ENCODE measurements around the gene PACRG. TPM values are rescaled to one million over a fixed set of nuclear protein-coding genes. Genes with fewer than 3 reads are reported as not detected.

The PACRG gene
- total RNA-seq, 1 donor from 2014 or later = 1.2 TPM

- Mint-ChIP-seq H3K4me1 (ENCODE audit: unreplicated experiment) (no peaks in the 10 kb centered on the region), H3K27me3 (ENCODE audit: unreplicated experiment) (peaks cover 10% of the 10 kb centered on the region), H3K9me3 (ENCODE audit: unreplicated experiment) (peaks cover 4% of the 10 kb centered on the region), H3K27ac (ENCODE audit: unreplicated experiment) (no peak overlapping the region), H3K36me3 (ENCODE audit: unreplicated experiment) (no peaks in the 10 kb centered on the region), H3K4me3 (ENCODE audit: unreplicated experiment) (no peak overlapping the region)
- TF ChIP-seq CTCF (IDR thresholded peaks at IDR 0.05) = no peak
- no peak for DNase-seq (ENCODE audit: extremely low spot score, unreplicated experiment)
Observed at GRCh38 chr6:163128324-163128723, 400.6 kb downstream of the PACRG start.

DNA sequence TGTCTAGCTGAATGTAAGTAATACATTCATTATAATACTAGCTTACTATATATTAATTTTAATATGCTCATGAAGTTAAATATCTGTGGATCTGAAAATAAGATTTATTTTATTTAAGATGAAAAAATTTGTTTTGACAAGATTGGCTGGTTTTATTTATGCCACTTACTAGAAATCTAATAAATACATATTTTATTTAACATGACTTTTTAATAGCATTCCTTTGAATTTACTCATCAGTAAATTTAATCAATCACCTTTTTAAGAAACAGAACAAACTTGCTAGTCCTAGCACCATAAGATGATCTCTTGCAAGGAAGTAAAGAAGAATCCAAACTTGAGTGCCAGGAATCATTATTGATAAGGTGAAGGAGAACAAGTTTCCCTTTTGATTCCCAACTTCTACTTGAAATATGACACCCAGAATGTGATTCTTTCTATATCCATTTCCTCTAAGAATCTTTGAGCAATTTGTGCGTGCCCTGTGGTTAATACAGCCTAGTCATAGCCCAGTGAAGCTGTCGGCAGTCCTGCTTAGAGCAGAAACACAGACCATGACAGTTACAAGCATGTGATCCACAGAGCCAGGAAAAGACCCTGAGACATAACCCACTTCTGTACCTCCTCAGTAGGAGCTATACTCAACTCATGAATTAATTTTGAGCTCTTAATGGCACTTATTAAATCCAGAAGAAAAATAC, 404.4 kb downstream of the PACRG start:
- Mint-ChIP-seq H3K27me3 (ENCODE audit: unreplicated experiment) (peaks cover 21% of the 10 kb centered on the region), H3K9me3 (ENCODE audit: unreplicated experiment) (no peaks in the 10 kb centered on the region), H3K27ac (ENCODE audit: unreplicated experiment) (no peak overlapping the region), H3K4me3 (ENCODE audit: unreplicated experiment) (no peak overlapping the region), H3K4me1 (ENCODE audit: unreplicated experiment) (no peaks in the 10 kb centered on the region), H3K36me3 (ENCODE audit: unreplicated experiment) (no peaks in the 10 kb centered on the region)
- no peak for DNase-seq (ENCODE audit: extremely low spot score, unreplicated experiment)
- no peak for TF ChIP-seq CTCF (IDR thresholded peaks at IDR 0.05)

- no peaks in the 10 kb centered on the region for H3K9me3 Mint-ChIP-seq (ENCODE audit: unreplicated experiment)
- DNase-seq (ENCODE audit: extremely low spot score, unreplicated experiment) = no peak
- H3K27ac Mint-ChIP-seq (ENCODE audit: unreplicated experiment) = no peak overlapping the region
- no peak for TF ChIP-seq CTCF (IDR thresholded peaks at IDR 0.05)
- no peak overlapping the region for H3K4me3 Mint-ChIP-seq (ENCODE audit: unreplicated experiment)
- peaks cover 24% of the 10 kb centered on the region for H3K27me3 Mint-ChIP-seq (ENCODE audit: unreplicated experiment)
- no peaks in the 10 kb centered on the region for H3K4me1 Mint-ChIP-seq (ENCODE audit: unreplicated experiment)
- H3K36me3 Mint-ChIP-seq (ENCODE audit: unreplicated experiment) = no peaks in the 10 kb centered on the region
Observed at GRCh38 chr6:163133017-163133416, 405.2 kb downstream of the PACRG start.

- no peak for TF ChIP-seq CTCF (IDR thresholded peaks at IDR 0.05)
- H3K4me3 Mint-ChIP-seq (ENCODE audit: unreplicated experiment) = no peak overlapping the region
- no peaks in the 10 kb centered on the region for H3K36me3 Mint-ChIP-seq (ENCODE audit: unreplicated experiment)
- H3K9me3 Mint-ChIP-seq (ENCODE audit: unreplicated experiment) = no peaks in the 10 kb centered on the region
- peaks cover 24% of the 10 kb centered on the region for H3K27me3 Mint-ChIP-seq (ENCODE audit: unreplicated experiment)
- no peak for DNase-seq (ENCODE audit: extremely low spot score, unreplicated experiment)
- no peak overlapping the region for H3K27ac Mint-ChIP-seq (ENCODE audit: unreplicated experiment)
- H3K4me1 Mint-ChIP-seq (ENCODE audit: unreplicated experiment) = no peaks in the 10 kb centered on the region
Observed at GRCh38 chr6:163133691-163134090, 405.9 kb downstream of the PACRG start.

DNA sequence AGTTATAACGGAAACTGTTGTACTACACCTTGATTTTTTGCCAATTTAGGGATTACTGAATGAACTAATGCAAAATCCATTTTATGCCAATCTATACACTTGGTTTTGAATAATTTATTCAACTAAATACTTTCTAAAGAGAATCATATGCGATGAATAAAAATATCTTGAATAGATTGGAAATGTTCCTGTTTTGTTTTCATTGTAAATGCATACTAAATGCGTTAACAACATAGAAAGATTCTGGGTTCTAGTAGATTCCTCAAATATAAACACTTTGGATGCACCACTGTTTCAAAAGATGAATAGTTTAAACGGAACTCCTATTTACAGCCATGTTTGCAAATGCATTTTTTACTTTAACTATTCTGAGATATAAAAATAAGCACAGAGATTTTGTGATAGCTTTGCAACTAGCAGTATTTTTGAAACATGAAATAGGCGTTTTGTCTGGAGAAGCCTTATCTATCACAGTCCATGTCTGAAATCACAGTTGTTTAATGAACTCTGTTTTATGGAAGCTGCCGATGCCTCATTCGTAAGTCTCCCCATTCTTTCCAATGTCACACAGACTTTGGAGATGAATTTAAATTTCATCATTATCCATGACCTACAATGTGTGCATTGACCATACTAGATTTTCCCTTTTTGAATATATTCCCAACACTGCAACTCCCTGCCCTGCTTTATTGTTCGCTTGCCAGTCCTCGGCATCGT, 409.1 kb downstream of the PACRG start:
- no peaks in the 10 kb centered on the region for H3K4me1 Mint-ChIP-seq (ENCODE audit: unreplicated experiment)
- no peaks in the 10 kb centered on the region for H3K9me3 Mint-ChIP-seq (ENCODE audit: unreplicated experiment)
- H3K27me3 Mint-ChIP-seq (ENCODE audit: unreplicated experiment) = peaks cover 22% of the 10 kb centered on the region
- H3K36me3 Mint-ChIP-seq (ENCODE audit: unreplicated experiment) = no peaks in the 10 kb centered on the region
- no peak for TF ChIP-seq CTCF (IDR thresholded peaks at IDR 0.05)
- DNase-seq (ENCODE audit: extremely low spot score, unreplicated experiment) = no peak
- no peak overlapping the region for H3K4me3 Mint-ChIP-seq (ENCODE audit: unreplicated experiment)
- H3K27ac Mint-ChIP-seq (ENCODE audit: unreplicated experiment) = no peak overlapping the region

Data from osteocyte (in vitro differentiated cells).